GM23338 (cell line): ENCODE data around the gene ADGRG6. TPM values are rescaled to one million over a fixed set of nuclear protein-coding genes. Genes with fewer than 3 reads are reported as not detected.

ENCODE experiments used
- ATAC-seq: fragments of 200-7000 bp; cut with Tn5 transposase; 3 replicates; pipeline ENCODE4 v1.9.1; 2020
- DNase-seq: peaks from one replicate; pipeline ENCODE4 v3.0.0-alpha.2; 2015; ENCODE audit warnings: low spot score
- H2AFZ ChIP-seq: fragments of 200-600 bp; sonication (generic); 2 replicates; pipeline ENCODE4 v1.8.0; 2016; ENCODE audit warnings: antibody characterized with exemption, mild to moderate bottlenecking, moderate library complexity
- H3F3A ChIP-seq: fragments of 200-600 bp; sonication (generic); replicated peaks from 2 replicates; pipeline ENCODE4 v1.8.0; 2017; ENCODE audit warnings: antibody characterized with exemption, mixed run types, low read depth
- H3K27ac ChIP-seq: fragments of 200-600 bp; sonication (generic); 2 replicates; pipeline ENCODE4 v1.6.1; 2016; ENCODE audit warnings: low read depth
- H3K27me3 ChIP-seq: fragments of 200-600 bp; sonication (generic); 2 replicates; pipeline ENCODE4 v1.8.0; 2016; ENCODE audit warnings: mild to moderate bottlenecking, mixed run types, moderate library complexity; ENCODE audit not compliant: insufficient read depth
- H3K36me3 ChIP-seq: fragments of 200-600 bp; sonication (generic); 2 replicates; pipeline ENCODE4 v1.8.0; 2016; ENCODE audit warnings: mild to moderate bottlenecking; ENCODE audit not compliant: insufficient read depth
- H3K4me1 ChIP-seq: fragments of 200-600 bp; sonication (generic); 2 replicates; pipeline ENCODE4 v1.8.0; 2016; ENCODE audit warnings: mild to moderate bottlenecking, moderate library complexity; ENCODE audit not compliant: insufficient read depth
- H3K4me2 ChIP-seq: fragments of 200-600 bp; sonication (generic); 2 replicates; pipeline ENCODE4 v1.7.1; 2017; ENCODE audit warnings: mixed run types
- H3K4me3 ChIP-seq: fragments of 200-600 bp; sonication (generic); 2 replicates; pipeline ENCODE4 v1.6.1; 2016; ENCODE audit warnings: mixed run types
- H3K79me2 ChIP-seq: fragments of 200-600 bp; sonication (generic); replicated peaks from 2 replicates; pipeline ENCODE4 v1.8.0; 2017; ENCODE audit warnings: mild to moderate bottlenecking; ENCODE audit not compliant: insufficient read depth
- H3K9me2 ChIP-seq: fragments of 200-600 bp; sonication (generic); 2 replicates; pipeline ENCODE4 v1.8.0; 2017; ENCODE audit not compliant: insufficient read depth
- H4K20me1 ChIP-seq: fragments of 200-600 bp; sonication (generic); replicated peaks from 2 replicates; pipeline ENCODE4 v1.8.0; 2017; ENCODE audit warnings: mild to moderate bottlenecking; ENCODE audit not compliant: insufficient read depth
- H3K27ac Mint-ChIP-seq: 2 replicates; pipeline ENCODE4 v1.8.0; 2020; ENCODE audit warnings: inconsistent platforms, mild to moderate bottlenecking, moderate library complexity, mixed read lengths
- H3K27me3 Mint-ChIP-seq: 3 replicates; pipeline ENCODE4 v1.8.0; 2022; ENCODE audit warnings: low read depth, mild to moderate bottlenecking, moderate library complexity, mixed read lengths, inconsistent platforms; ENCODE audit not compliant: insufficient read depth, poor library complexity
- H3K36me3 Mint-ChIP-seq: 3 replicates; pipeline ENCODE4 v1.8.0; 2021; ENCODE audit warnings: low read depth, mild to moderate bottlenecking, inconsistent platforms, moderate library complexity, mixed read lengths
- H3K4me1 Mint-ChIP-seq: 3 replicates; pipeline ENCODE4 v1.8.0; 2020; ENCODE audit warnings: mild to moderate bottlenecking, inconsistent platforms, mixed read lengths
- H3K4me3 Mint-ChIP-seq: 3 replicates; pipeline ENCODE4 v1.8.0; 2021; ENCODE audit warnings: moderate library complexity, mild to moderate bottlenecking, inconsistent platforms, mixed read lengths
- H3K9me3 Mint-ChIP-seq: 3 replicates; pipeline ENCODE4 v1.8.0; 2020; ENCODE audit warnings: moderate library complexity, mild to moderate bottlenecking, inconsistent platforms, mixed read lengths
- POLR2AphosphoS5 ChIP-seq: IDR thresholded peaks from 2 replicates; pipeline ENCODE4 v1.6.1; 2016; ENCODE audit warnings: antibody characterized with exemption, low read depth
- ZNF114 ChIP-seq: fragments of 250-450 bp; sonication (Bioruptor Pico); IDR thresholded peaks from 2 replicates; pipeline ENCODE4 v1.5.0; 2020; ENCODE audit warnings: mild to moderate bottlenecking, moderate library complexity
- ZNF331 ChIP-seq: fragments of 250-450 bp; sonication (Bioruptor Pico); IDR thresholded peaks from 2 replicates; pipeline ENCODE4 v1.5.0; 2020; ENCODE audit warnings: low read depth, mild to moderate bottlenecking, moderate library complexity
- polyA plus RNA-seq: library from polyadenylated mRNA; unstranded; fragments of >200 nt; fragmentation: Nextera tagmentation; extraction: Ambion mirVana; gene quantifications from 2 replicates; pipeline ENCODE4 v1.2.1, GENCODE V29; 2016
- total RNA-seq: library from RNA; depleted of rRNA; stranded (reverse); fragments of >200 nt; shearing (Covaris generic); gene quantifications from 2 replicates; pipeline ENCODE4 v1.2.3, GENCODE V29; 2014
- TF ChIP-seq, protein P1 (sequence below): fragments of 250-450 bp; sonication (Bioruptor Pico); IDR thresholded peaks from 2 replicates; pipeline ENCODE4 v1.5.0; 2020; ENCODE audit warnings: mild to moderate bottlenecking, moderate library complexity
- TF ChIP-seq, protein P2 (sequence below): IDR thresholded peaks from 2 replicates; pipeline ENCODE4 v1.6.1; 2016; ENCODE audit warnings: antibody characterized with exemption

Gene ADGRG6
- total and polyA plus RNA-seq, 2 experiments from 2014 or later: 1.3 to 7.7 TPM

DNA sequence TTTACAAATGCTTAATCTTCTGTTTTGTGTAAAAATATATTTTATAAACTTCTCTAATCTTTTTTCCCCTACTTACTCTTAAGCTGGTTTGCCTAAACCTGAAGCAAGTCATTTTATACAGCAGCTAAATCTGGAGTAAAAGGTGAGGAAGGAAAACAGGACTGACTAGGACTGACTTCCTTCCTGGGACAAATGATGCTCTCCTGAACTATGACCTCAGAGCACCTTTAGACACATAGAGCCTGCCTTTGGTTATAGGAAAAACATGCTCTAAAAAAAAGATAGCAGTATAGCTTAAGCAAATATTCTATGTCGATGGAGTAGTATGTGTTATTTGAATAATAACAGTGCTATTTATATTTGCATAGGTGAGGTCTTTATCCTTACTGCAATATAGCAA, 21.5 kb upstream of the ADGRG6 start:
- Histone ChIP-seq H3K9me2 (peaks cover 3% of the 10 kb centered on the region; the same call in 1 of the 2 replicates), H3K4me1 (peaks cover 6% of the 10 kb centered on the region), H2AFZ (no peak overlapping the region), H4K20me1 (no peaks in the 10 kb centered on the region), H3K36me3 (no peaks in the 10 kb centered on the region), H3K4me2 (no peak overlapping the region), H3K4me3 (no peak overlapping the region), H3K27ac (no peak overlapping the region), H3F3A (no peaks in the 10 kb centered on the region), H3K79me2 (no peaks in the 10 kb centered on the region), H3K27me3 (no peaks in the 10 kb centered on the region)
- DNase-seq: no peak
- peaks cover 18% of the 10 kb centered on the region for H3K4me1 Mint-ChIP-seq
- no peak for ATAC-seq
- H3K4me3 Mint-ChIP-seq: no peak overlapping the region
- H3K9me3 Mint-ChIP-seq: no peaks in the 10 kb centered on the region
- H3K36me3 Mint-ChIP-seq: no peaks in the 10 kb centered on the region
- TF ChIP-seq ZNF331 (CRISPR knock-in tag): no peak
- TF ChIP-seq, protein P1, sequence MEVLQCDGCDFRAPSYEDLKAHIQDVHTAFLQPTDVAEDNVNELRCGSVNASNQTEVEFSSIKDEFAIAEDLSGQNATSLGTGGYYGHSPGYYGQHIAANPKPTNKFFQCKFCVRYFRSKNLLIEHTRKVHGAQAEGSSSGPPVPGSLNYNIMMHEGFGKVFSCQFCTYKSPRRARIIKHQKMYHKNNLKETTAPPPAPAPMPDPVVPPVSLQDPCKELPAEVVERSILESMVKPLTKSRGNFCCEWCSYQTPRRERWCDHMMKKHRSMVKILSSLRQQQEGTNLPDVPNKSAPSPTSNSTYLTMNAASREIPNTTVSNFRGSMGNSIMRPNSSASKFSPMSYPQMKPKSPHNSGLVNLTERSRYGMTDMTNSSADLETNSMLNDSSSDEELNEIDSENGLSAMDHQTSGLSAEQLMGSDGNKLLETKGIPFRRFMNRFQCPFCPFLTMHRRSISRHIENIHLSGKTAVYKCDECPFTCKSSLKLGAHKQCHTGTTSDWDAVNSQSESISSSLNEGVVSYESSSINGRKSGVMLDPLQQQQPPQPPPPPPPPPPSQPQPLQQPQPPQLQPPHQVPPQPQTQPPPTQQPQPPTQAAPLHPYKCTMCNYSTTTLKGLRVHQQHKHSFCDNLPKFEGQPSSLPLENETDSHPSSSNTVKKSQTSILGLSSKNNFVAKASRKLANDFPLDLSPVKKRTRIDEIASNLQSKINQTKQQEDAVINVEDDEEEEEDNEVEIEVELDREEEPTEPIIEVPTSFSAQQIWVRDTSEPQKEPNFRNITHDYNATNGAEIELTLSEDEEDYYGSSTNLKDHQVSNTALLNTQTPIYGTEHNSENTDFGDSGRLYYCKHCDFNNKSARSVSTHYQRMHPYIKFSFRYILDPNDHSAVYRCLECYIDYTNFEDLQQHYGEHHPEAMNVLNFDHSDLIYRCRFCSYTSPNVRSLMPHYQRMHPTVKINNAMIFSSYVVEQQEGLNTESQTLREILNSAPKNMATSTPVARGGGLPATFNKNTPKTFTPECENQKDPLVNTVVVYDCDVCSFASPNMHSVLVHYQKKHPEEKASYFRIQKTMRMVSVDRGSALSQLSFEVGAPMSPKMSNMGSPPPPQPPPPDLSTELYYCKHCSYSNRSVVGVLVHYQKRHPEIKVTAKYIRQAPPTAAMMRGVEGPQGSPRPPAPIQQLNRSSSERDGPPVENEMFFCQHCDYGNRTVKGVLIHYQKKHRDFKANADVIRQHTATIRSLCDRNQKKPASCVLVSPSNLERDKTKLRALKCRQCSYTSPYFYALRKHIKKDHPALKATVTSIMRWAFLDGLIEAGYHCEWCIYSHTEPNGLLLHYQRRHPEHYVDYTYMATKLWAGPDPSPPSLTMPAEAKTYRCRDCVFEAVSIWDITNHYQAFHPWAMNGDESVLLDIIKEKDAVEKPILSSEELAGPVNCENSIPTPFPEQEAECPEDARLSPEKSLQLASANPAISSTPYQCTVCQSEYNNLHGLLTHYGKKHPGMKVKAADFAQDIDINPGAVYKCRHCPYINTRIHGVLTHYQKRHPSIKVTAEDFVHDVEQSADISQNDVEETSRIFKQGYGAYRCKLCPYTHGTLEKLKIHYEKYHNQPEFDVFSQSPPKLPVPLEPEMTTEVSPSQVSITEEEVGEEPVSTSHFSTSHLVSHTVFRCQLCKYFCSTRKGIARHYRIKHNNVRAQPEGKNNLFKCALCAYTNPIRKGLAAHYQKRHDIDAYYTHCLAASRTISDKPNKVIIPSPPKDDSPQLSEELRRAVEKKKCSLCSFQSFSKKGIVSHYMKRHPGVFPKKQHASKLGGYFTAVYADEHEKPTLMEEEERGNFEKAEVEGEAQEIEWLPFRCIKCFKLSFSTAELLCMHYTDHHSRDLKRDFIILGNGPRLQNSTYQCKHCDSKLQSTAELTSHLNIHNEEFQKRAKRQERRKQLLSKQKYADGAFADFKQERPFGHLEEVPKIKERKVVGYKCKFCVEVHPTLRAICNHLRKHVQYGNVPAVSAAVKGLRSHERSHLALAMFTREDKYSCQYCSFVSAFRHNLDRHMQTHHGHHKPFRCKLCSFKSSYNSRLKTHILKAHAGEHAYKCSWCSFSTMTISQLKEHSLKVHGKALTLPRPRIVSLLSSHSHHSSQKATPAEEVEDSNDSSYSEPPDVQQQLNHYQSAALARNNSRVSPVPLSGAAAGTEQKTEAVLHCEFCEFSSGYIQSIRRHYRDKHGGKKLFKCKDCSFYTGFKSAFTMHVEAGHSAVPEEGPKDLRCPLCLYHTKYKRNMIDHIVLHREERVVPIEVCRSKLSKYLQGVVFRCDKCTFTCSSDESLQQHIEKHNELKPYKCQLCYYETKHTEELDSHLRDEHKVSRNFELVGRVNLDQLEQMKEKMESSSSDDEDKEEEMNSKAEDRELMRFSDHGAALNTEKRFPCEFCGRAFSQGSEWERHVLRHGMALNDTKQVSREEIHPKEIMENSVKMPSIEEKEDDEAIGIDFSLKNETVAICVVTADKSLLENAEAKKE (CRISPR knock-in tag): no peak
- no peaks in the 10 kb centered on the region for H3K27me3 Mint-ChIP-seq
- H3K27ac Mint-ChIP-seq: no peak overlapping the region

DNA sequence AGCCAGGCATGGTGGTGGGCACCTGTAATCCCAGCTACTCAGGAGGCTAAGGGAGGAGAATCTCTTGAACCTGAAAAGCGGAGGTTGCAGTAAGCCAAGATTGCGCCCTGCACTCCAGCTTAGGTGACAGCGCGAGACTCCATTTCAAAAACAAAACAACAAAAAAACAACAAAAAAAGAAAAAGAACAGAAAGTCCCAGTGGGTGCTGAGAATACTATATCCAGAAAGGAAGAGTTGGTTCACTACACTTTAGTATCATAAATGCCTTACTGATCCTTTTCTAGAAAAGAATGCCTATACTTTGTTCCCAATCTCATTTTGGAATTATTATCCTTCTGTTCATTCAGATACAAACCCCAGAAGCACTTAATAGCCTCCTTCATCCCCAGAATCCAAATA, 20.9 kb upstream of the ADGRG6 start:
- Mint-ChIP-seq H3K36me3 (no peaks in the 10 kb centered on the region), H3K27me3 (no peaks in the 10 kb centered on the region), H3K27ac (no peak overlapping the region), H3K4me1 (peaks cover 12% of the 10 kb centered on the region), H3K4me3 (no peak overlapping the region), H3K9me3 (no peaks in the 10 kb centered on the region)
- H4K20me1 ChIP-seq: no peaks in the 10 kb centered on the region
- no peak overlapping the region for H3K4me2 ChIP-seq
- no peak overlapping the region for H3K27ac ChIP-seq
- no peak overlapping the region for H2AFZ ChIP-seq
- H3K4me1 ChIP-seq: peaks cover under 1% of the 10 kb centered on the region; the same call in 1 of the 2 replicates
- H3K4me3 ChIP-seq: no peak overlapping the region
- ATAC-seq (no peak), DNase-seq (no peak)
- no peaks in the 10 kb centered on the region for H3K36me3 ChIP-seq
- H3F3A ChIP-seq: no peaks in the 10 kb centered on the region
- peaks cover 3% of the 10 kb centered on the region; the same call in 1 of the 2 replicates for H3K9me2 ChIP-seq
- H3K27me3 ChIP-seq: no peaks in the 10 kb centered on the region
- no peaks in the 10 kb centered on the region for H3K79me2 ChIP-seq
- TF ChIP-seq, protein P1 (CRISPR knock-in tag): no peak
- TF ChIP-seq POLR2AphosphoS5: no peak
- TF ChIP-seq ZNF114 (CRISPR knock-in tag): no peak
- TF ChIP-seq, protein P2, sequence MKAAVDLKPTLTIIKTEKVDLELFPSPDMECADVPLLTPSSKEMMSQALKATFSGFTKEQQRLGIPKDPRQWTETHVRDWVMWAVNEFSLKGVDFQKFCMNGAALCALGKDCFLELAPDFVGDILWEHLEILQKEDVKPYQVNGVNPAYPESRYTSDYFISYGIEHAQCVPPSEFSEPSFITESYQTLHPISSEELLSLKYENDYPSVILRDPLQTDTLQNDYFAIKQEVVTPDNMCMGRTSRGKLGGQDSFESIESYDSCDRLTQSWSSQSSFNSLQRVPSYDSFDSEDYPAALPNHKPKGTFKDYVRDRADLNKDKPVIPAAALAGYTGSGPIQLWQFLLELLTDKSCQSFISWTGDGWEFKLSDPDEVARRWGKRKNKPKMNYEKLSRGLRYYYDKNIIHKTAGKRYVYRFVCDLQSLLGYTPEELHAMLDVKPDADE: no peak
